Endometrial microvascular endothelial cells (primary cell): ENCODE data around the gene CRYBA4. TPM values are rescaled to one million over a fixed set of nuclear protein-coding genes. Genes with fewer than 3 reads are reported as not detected.

Experiments used
- in situ Hi-C: cut with HindIII; loops from 2 replicates; pipeline ENCODE4 v1.10.0; 2017; ENCODE audit warnings: low sequenced_read_pairs, low pct_unique_long_range_greater_than_20kb; ENCODE audit errors: inconsistent ontology term
- total RNA-seq: library from RNA; depleted of rRNA; stranded (reverse); fragments of >200 nt; gene quantifications from one replicate; pipeline ENCODE4 v1.2.3, GENCODE V29; 2015; ENCODE audit errors: inconsistent ontology term

Gene CRYBA4
- total RNA-seq, 1 donor from 2014 or later: not detected

DNA sequence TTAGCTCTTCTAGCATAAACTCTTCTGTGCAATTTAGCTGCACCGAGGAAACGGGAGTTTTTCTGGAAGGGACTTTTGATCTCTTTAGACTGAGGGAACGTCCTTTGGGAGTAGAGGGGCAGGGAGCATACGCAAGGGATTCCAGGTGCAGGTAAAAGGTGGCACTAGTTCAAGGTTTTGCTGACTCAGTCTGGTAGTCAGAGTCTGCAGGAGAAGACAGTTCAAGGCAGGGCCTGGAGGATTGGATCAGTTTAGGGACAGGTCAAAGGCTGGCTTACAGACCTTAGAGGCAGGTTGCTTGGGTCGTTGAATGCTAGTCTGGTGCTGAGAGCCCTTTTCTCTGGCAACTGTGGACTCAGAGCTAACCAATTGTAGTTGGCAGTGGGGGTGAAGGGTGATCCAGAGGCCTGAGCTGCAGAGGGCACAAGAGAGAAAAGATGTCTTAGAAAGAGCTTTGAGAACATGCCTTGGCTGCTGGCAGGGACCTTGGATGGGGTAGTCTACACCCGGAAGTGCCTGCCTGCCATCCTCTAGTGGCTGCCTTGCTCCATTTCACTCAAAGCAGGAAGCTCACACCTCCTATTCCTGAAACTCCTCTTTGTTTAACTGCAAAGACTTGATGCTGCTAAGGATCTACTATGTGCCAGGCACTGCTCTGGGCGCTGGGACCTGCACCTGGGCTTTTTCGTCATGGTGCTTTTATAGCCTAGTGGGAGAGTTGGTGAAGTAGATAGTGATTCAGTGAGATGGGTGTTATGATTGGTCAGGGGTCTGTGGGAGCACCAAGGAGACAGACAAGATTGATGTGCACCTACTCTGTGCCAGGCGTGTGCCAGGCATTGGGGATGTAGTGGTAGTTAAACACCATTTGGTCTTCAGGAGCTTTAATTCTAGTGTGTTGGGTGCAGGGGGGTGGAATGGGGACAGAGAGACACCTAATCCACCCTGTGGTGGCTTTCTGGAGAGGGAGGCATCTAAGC lies 52.7 kb downstream of the CRYBA4 start:
- in situ Hi-C loops: loop anchor here (25.0 kb wide), 1 partner anchor 738 kb away; no protein-coding TSS in a partner anchor

DNA sequence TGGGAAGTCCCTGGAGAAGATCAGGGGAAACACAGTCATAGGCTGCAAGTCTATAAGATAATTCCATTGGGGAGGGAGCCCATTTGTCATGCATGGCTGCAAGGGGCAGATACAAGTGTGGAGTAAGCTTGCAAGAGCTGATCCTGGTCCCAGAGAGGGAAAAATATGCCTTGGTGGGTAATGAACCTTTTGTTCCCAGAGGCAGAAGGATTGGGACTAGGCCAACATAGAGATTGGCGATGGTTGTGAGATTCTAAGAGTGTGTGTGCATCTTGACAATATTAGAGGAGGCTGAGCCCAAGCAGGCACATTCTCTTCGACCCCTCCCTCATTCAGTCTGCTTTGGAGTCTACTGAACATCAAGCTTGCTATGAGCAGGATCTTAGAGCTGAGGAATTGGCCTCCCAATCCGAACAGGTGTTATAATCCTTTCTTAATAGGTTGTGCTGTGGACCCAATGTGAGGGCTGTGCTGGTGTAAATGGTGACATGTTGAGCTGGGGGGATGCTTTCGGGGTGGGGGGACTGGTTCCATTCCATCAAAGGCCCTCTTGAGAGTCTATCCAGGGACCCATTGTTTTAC lies 54.0 kb downstream of the CRYBA4 start:
- in situ Hi-C loops: loop anchor here (25.0 kb wide), 1 partner anchor 737 kb away; no protein-coding TSS in a partner anchor

DNA sequence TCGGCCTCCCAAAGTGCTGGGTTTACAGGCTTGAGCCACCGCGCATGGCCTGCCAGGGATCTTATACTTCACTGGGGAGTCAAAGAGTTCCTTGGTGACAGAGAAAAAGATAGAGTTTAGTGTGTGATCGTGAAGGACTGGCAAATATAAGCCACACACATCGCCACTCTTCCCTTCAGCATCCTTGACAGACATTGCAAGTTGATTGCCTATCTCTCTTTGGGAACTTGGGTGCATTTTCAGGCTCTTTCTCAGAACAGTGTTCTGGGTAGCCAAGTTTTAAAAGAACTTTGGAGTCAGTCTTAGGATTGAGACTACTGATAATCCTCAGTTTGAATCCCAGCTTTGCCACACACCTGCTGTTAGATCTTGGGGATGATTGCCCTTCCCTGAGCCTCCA lies 55.5 kb downstream of the CRYBA4 start:
- in situ Hi-C loops: loop anchor here (25.0 kb wide), 1 partner anchor 735 kb away; no protein-coding TSS in a partner anchor

DNA sequence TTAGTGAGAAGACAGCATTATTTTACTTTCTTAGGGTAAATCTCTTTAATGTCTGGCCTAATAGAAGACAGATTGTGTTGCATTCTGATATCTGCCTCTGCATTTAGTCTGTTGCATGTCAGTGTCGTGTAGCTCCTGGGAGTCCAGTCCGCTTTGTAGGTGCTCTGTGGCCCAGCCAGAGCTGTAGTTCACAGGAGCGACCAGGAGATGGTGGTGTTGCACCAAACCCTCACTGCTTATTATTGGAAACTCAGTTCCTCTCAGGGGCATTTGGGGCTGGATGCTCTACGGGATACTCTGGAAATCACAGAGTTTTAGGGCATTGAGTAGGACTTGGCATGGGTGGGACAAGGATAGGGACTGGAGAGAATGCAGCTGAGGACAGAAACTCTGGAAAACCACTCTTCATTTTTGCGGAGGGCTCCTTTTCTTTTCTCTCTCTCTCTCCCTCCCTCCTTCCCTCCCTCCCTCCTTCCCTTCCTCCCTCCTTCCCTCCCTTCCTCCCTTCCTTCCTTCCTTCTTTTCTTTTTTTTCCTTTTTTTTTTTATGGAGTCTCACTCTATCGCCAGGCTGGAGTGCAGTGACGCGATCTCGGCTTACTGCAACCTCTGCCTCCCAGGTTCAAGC lies 57.4 kb downstream of the CRYBA4 start:
- in situ Hi-C loops: loop anchor here (25.0 kb wide), 1 partner anchor 733 kb away; no protein-coding TSS in a partner anchor

Other genes starting within 250 kb of the CRYBA4 start
- gene ASPHD2, start 192.7 kb upstream of the CRYBA4 start, total RNA-seq: 1.1 TPM
- gene HPS4, start 138.2 kb upstream of the CRYBA4 start, total RNA-seq: 21.5 TPM
- 48.1 TPM for gene SRRD, start 138.1 kb upstream of the CRYBA4 start, total RNA-seq
- gene TFIP11, start 109.5 kb upstream of the CRYBA4 start, total RNA-seq: 25.4 TPM
- gene TPST2, start 31.8 kb upstream of the CRYBA4 start, total RNA-seq: 55.7 TPM
- not detected for gene CRYBB1, start 3.9 kb upstream of the CRYBA4 start, total RNA-seq
- gene MIAT, start 35.6 kb downstream of the CRYBA4 start, total RNA-seq: not detected